ENCODE data around the gene MCL1. TPM values are rescaled to one million over a fixed set of nuclear protein-coding genes. Genes with fewer than 3 reads are reported as not detected.

MCL1 gene
- total and polyA plus RNA-seq, 2 of the 13 experiments (the other 11 are each of a cell fraction or from before 2014, with no cell fraction given), result 69.5 to 125 TPM

DNA sequence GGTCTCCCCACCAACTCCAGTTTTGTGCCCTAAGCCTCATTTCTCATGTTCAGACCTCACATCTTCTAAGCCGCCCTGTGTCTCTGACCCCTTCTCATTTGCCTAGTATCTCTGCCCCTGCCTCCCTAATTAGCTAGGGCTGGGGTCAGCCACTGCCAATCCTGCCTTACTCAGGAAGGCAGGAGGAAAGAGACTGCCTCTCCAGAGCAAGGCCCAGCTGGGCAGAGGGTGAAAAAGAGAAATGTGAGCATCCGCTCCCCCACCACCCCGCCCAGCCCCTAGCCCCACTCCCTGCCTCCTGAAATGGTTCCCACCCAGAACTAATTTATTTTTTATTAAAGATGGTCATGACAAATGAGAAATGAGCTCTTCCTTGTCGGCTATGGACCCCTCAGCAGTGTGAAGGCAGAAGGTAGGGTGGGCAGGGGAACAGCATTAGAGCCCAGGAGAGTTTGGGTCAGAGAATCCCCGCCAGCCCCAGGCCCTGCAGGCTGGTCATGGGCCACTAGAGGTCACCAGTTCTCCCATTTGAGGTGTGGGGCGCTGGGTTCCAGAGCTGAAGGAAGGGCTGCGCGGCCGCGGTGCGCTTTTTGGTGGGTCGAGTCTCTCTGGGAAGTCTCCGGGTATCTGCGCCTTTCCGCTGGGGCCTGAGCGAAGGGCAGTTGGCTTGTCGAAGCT lies 18.7 kb downstream of the MCL1 start (continued):
- TF ChIP-seq, protein P1, sequence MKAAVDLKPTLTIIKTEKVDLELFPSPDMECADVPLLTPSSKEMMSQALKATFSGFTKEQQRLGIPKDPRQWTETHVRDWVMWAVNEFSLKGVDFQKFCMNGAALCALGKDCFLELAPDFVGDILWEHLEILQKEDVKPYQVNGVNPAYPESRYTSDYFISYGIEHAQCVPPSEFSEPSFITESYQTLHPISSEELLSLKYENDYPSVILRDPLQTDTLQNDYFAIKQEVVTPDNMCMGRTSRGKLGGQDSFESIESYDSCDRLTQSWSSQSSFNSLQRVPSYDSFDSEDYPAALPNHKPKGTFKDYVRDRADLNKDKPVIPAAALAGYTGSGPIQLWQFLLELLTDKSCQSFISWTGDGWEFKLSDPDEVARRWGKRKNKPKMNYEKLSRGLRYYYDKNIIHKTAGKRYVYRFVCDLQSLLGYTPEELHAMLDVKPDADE (CRISPR knock-in tag; IDR thresholded peaks at IDR 0.05), result no peak
- TF ChIP-seq ISL2 (CRISPR knock-in tag; IDR thresholded peaks at IDR 0.05) (no peak), KMT2A (CRISPR knock-in tag; IDR thresholded peaks at IDR 0.05) (peak; percentile 23; the same call in 1 of the 2 replicates), FLYWCH1 (CRISPR knock-in tag; IDR thresholded peaks at IDR 0.05) (no peak), ATF7-NPFF (CRISPR knock-in tag; IDR thresholded peaks at IDR 0.05; ENCODE audit: low read depth) (0 out of 2 replicates have a peak, but pooled peaks have one; percentile 13), RFXANK (CRISPR knock-in tag; IDR thresholded peaks at IDR 0.05) (no peak), ZNF629 (CRISPR knock-in tag; conservative IDR thresholded peaks at IDR 0.05) (no peak), JUNB (CRISPR knock-in tag; IDR thresholded peaks at IDR 0.05; ENCODE audit: borderline replicate concordance) (no peak), ZNF883 (CRISPR knock-in tag; IDR thresholded peaks at IDR 0.05; ENCODE audit: not compliant biosample characterization) (no peak), ZNF124 (CRISPR knock-in tag; IDR thresholded peaks at IDR 0.05) (no peak), CEBPB (IDR thresholded peaks at IDR 0.05; ENCODE audit: borderline replicate concordance, low read depth, low read length) (no peak), ZNF75D (CRISPR knock-in tag; IDR thresholded peaks at IDR 0.05; ENCODE audit: borderline replicate concordance) (no peak), HOXA3 (CRISPR knock-in tag; IDR thresholded peaks at IDR 0.05) (peak; percentile 35; the same call in 1 of the 2 replicates), ZNF224 (CRISPR knock-in tag; IDR thresholded peaks at IDR 0.05) (0 out of 2 replicates have a peak, but pooled peaks have one; percentile 40), ZNF335 (CRISPR knock-in tag; IDR thresholded peaks at IDR 0.05) (no peak), ZNF501 (CRISPR knock-in tag; IDR thresholded peaks at IDR 0.05) (no peak), CHCHD3 (CRISPR knock-in tag; IDR thresholded peaks at IDR 0.05) (no peak), KLF13 (CRISPR knock-in tag; IDR thresholded peaks at IDR 0.05) (no peak)
- TF ChIP-seq, protein P2, sequence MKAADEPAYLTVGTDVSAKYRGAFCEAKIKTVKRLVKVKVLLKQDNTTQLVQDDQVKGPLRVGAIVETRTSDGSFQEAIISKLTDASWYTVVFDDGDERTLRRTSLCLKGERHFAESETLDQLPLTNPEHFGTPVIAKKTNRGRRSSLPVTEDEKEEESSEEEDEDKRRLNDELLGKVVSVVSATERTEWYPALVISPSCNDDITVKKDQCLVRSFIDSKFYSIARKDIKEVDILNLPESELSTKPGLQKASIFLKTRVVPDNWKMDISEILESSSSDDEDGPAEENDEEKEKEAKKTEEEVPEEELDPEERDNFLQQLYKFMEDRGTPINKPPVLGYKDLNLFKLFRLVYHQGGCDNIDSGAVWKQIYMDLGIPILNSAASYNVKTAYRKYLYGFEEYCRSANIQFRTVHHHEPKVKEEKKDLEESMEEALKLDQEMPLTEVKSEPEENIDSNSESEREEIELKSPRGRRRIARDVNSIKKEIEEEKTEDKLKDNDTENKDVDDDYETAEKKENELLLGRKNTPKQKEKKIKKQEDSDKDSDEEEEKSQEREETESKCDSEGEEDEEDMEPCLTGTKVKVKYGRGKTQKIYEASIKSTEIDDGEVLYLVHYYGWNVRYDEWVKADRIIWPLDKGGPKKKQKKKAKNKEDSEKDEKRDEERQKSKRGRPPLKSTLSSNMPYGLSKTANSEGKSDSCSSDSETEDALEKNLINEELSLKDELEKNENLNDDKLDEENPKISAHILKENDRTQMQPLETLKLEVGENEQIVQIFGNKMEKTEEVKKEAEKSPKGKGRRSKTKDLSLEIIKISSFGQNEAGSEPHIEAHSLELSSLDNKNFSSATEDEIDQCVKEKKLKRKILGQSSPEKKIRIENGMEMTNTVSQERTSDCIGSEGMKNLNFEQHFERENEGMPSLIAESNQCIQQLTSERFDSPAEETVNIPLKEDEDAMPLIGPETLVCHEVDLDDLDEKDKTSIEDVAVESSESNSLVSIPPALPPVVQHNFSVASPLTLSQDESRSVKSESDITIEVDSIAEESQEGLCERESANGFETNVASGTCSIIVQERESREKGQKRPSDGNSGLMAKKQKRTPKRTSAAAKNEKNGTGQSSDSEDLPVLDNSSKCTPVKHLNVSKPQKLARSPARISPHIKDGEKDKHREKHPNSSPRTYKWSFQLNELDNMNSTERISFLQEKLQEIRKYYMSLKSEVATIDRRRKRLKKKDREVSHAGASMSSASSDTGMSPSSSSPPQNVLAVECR (CRISPR knock-in tag; IDR thresholded peaks at IDR 0.05; ENCODE audit: borderline replicate concordance), result no peak; the same call in 1 of the 2 replicates
- TF ChIP-seq, protein P3, sequence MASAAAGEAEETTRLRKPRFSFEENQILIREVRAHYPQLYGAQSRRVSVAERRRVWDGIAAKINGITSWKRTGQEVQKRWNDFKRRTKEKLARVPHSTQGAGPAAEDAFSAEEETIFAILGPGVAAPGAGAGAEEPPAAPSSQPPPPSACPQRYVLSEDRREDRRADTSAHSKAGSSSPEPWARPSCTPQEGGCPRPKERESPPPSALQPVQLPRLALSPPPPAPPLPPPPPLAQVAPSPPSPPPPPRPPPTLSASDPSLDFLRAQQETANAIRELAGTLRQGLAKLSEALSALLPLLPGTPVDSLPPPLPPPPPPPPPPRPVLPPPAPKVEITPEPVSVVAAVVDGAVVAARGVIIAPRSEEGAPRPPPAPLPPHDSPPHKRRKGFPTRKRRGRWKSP (CRISPR knock-in tag; IDR thresholded peaks at IDR 0.05), result peak; percentile 79; the same call in 1 of the 2 replicates
- TF ChIP-seq, protein P4, sequence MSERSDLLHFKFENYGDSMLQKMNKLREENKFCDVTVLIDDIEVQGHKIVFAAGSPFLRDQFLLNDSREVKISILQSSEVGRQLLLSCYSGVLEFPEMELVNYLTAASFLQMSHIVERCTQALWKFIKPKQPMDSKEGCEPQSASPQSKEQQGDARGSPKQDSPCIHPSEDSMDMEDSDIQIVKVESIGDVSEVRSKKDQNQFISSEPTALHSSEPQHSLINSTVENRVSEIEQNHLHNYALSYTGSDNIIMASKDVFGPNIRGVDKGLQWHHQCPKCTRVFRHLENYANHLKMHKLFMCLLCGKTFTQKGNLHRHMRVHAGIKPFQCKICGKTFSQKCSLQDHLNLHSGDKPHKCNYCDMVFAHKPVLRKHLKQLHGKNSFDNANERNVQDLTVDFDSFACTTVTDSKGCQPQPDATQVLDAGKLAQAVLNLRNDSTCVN (CRISPR knock-in tag; IDR thresholded peaks at IDR 0.05; ENCODE audit: borderline replicate concordance), result peak; percentile 58; the same call in 1 of the 2 replicates
- TF ChIP-seq, protein P5, sequence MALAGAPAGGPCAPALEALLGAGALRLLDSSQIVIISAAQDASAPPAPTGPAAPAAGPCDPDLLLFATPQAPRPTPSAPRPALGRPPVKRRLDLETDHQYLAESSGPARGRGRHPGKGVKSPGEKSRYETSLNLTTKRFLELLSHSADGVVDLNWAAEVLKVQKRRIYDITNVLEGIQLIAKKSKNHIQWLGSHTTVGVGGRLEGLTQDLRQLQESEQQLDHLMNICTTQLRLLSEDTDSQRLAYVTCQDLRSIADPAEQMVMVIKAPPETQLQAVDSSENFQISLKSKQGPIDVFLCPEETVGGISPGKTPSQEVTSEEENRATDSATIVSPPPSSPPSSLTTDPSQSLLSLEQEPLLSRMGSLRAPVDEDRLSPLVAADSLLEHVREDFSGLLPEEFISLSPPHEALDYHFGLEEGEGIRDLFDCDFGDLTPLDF (CRISPR knock-in tag; IDR thresholded peaks at IDR 0.05), result no peak
